Measurements from ENCODE around the gene CPXM1.
"Not testable (repeated sequence)": the region's sequence is repeated elsewhere in the genome, so short reads cannot be mapped to it uniquely, and the experiment has no call there.

Gene CPXM1

DNA sequence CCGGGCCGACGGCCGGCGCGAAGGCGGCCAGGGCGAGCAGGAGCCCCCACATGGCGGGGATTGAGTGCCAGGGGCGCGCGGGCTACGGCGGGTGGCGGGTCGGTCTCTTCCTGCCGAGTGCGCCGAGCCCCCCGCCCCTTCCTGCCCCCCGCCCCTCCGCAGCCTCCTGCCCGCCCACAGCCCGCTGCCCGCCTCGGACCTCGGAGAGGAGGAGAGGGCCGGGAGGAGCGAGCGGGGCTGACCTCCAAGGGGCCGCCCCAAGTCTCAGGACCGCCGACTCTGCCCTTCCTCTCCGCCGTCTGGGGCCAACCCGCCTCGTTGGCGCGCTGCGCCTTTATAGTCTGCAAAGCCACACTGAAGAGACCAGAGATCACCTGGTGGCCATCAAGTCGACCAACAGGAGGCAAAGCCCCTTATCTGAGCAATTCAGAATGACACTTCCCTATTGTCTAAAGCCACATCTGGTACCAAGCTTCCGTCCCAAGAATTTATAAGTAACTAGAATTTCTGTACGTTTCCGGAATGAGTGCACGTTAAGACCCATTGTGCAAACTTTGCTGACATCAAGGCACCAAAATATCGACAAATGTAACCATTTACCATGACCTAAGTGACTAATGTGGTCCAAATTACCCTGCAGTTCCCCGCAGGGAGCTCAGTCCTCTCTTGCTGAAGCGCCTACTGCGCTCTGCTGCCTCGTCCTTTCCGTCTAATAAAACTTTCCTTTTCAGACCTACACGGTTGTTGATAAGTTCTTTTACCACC is at the start of gene CPXM1:
Gene CPXM1, minus strand, starts transcription at position 107 of the 765 bp plus-strand sequence. Its CDS starts 55 bp downstream, at position 52.
- peak; percentile 51 for DNase-seq (ENCODE audit: low read depth, low spot score)

DNA sequence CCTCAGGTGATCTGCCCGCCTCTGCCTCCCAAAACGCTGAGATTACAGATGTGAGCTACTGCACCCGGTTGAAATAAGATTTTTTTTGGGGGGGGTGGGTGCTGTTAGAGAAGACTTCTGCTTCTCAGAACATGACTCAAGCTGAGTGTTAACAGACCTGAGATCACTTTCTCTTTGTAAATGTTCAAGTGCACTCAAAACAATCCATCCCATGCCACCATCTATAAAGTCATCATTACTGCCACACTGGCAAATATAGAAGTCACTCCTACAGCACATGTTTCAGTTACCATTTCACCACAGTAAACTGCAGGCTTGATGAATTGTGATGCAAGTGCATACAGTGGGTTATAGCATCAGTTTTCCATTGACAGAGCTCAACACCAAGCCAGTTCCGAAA is 49.1 kb upstream of the CPXM1 start:
- no peak for DNase-seq (ENCODE audit: low read depth, low spot score)

- DNase-seq (ENCODE audit: low read depth, low spot score): no peak
Measured at GRCh38 chr20:2847802-2848201, 47.4 kb upstream of the CPXM1 start.

GRCh38 chr20:2846698-2847097 is 46.3 kb upstream of the CPXM1 start:
- DNase-seq (ENCODE audit: low read depth, low spot score): no peak

GRCh38 chr20:2845607-2846006 is 45.2 kb upstream of the CPXM1 start:
- DNase-seq (ENCODE audit: low read depth, low spot score): no peak

DNA sequence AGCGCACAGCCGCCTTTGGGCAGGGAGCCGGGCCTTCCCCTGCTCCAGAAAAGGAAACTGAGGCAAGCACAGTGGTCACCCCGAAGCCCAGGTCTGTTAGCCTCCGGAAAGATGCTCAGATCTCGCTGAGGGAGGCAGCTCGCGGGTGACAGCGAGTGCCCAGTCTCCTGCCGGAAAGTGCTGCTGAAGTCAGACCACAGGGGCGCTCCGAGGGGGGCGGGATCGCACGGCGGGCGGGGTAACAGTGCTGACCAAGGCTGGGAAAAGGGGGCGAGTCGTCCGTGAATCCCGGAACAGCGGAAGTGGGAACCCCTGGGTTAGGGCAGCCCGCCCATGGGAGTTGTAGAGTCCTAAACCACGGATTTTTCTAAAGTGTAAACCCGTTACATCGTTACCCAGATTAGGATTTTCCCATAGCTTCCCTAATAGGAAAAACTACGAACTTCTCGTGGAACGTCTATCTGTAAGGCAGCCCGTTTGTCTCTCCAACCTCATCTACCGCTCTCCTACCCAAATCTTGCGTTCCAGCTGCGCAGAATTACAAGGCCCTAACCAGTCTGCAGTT is 40.6 kb upstream of the CPXM1 start:
- peak; percentile 71 for DNase-seq (ENCODE audit: low read depth, low spot score)

DNA sequence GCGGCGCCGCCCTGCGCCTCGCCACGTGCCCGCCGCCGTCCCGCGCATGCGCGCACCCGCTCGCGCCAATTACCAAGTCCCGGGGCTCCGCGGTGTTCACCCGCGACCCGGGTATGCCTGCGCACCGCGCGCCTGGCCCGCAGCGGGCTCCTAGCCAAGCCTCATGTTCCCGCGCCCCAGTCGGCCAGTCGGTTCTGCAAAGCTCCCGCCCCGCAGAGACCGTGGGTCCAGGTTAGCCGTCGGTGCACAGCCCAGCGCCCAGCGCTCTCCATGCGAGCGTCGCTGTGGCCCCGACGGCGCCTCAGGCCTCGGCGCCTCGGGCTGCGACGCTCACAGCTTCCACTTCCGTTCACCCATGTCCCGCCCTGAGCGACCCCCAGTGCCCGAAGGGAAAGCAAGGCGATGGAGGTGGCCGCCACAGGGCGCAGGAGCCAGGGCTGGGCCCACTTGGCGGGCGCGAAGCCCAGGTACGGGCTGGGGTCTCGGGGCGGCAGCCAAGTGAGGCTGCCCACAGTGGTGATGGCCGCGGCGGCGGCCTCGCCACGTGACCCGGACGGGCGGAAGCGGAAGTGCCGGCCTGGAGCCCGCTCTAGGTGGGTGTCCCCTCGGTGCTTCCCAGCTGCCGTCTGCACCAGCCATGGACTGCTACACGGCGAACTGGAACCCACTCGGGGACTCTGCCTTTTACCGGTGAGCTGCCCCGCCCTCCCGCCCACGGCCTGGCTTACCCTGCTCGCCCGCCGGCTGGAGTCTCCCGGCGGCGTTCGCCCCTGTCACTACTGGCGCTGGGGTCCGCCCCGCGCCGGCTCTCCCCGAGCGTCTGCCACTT is 39.9 kb upstream of the CPXM1 start, which contains the start of the genes PCED1A and VPS16:
Gene PCED1A, minus strand, starts transcription at position 518 of the 829 bp plus-strand sequence. CDS start 743 bp downstream, outside the sequence.
Gene VPS16, plus strand, starts transcription at position 608 of the 829 bp plus-strand sequence. Its CDS starts 30 bp downstream, at position 638.
- DNase-seq (ENCODE audit: low read depth, low spot score): peak; percentile 96

DNA sequence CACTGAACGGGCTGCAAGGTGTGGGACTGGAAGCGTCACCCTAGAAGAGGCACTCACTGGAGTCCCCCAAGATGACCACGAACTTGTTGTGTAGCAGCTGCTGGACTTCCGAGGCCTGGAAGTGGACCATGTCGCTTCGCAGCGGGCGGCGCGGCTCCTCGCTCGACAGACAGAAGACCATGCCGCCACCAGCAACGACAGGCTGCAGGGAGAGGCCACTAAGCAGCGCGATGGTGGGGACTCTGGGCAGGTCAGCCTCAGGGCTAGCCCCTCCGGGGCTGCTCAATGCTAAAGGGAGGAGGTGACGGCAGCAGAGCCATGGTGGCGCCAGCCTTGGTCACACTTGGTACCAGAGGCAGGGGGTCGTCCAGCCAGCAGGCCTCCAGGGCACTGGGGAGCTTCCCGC is 39.3 kb upstream of the CPXM1 start:
- DNase-seq (ENCODE audit: low read depth, low spot score): no peak

GRCh38 chr20:2838847-2839671 is 38.6 kb upstream of the CPXM1 start:
- no peak for DNase-seq (ENCODE audit: low read depth, low spot score)

DNA sequence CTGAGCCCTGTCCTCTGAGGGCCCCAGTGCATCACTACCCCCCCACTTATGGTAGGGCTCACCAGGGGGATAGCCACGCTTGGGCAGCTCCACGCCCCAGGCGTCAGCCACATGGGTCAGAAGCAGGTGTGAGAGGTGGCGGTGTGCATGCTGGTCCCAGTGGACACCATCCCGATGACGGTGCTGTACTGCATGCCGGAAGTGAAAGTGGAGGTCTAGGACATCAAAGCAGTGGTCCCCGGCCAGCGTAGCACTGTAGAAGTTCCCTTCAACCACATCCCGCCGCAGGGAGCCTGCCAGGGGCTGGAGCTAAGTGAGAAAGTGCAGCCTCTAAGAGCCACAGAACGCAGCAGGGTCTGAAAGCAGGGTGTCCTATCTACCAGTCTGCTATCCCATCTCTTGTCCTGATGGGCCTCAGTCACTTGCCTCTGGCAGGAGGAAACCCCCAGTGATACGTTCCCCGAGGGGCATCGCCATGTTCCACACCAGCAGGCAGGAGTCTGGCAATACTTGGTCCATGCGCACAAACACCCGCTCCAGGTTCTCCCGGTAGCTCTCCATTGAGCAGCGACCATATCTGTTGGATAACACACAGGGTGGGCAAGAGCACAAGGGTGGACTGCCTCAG is 37.9 kb upstream of the CPXM1 start:
- no peak for DNase-seq (ENCODE audit: low read depth, low spot score)

DNA sequence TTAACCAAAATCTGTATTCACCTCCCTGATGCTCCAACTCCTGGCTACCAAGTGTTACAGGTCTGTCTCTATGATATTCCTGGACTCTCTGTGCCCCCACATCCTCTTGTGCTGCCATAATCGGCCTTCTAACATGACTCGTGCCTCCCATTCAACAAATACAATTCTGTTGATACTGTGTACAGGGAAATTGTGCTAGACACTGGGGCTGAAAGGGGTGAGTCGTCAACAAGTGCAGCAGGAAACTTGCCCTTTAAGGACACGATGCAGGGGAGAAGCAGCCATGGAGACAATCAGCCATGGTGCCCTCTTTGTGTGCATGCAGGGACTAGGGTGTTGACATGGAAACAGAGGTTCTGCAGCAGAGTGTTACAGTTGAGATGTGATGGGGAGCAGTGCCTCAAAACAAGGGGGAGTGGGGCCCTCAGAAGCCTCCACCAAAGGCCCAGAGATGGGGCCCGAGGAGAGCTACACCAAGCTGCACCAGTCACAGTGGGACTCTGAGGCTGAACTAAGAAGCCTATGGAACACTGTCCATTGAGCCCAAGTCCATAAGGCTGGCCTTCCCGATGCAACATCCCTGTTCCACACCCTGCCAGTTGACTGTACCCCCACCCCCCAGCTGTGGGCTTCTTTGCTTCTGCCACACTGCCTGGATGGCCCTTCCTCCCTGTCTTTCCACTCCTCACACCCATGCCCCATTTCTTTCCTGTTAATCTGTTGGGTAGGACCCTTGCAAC is 37.0 kb upstream of the CPXM1 start:
- no peak for DNase-seq (ENCODE audit: low read depth, low spot score)

DNA sequence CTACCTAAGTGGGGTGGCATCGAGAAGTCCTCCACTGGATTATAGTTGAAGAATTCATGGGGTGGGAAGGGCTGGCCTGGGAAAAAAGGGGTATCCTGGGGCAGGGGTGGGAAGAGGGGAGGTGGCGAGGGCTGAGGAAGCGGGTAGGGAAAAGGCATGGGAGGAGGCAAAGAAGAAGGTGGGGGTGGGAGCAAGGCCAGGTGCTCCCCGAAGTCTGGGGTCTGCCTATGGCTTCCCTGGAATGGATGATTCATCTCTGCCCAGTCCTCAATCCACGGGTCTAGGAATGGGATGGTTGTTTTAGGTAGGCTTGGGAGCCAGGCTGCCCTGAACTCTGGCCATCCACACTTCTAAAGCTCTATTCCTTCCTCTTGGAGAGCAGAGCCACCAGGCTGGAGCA is 35.6 kb upstream of the CPXM1 start:
- no peak for DNase-seq (ENCODE audit: low read depth, low spot score)

- no peak for DNase-seq (ENCODE audit: low read depth, low spot score)
Measured at GRCh38 chr20:2835331-2835796, 34.9 kb upstream of the CPXM1 start.

GRCh38 chr20:2834401-2835110 is 34.1 kb upstream of the CPXM1 start:
- no peak for DNase-seq (ENCODE audit: low read depth, low spot score)

DNA sequence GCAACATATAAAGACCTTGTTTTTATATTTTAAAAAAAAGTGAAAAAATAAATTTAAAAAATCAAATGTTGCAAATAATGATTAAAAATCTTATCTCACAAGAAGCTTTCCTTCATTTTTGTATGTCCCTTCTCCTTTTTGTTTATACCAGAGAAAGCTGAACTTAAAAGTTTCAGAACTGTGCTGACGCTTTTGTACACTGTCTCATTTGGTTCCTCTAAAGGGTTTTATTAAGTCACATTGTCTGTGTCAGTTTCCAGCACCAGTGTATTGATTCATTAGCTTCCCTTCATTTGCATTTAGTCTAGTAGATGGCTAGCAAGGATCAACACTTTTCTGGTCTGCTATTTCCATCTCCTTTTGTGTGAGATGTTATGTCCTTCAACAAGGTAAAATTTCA is 33.3 kb upstream of the CPXM1 start:
- no peak for DNase-seq (ENCODE audit: low read depth, low spot score)

GRCh38 chr20:2831206-2831605 is 30.8 kb upstream of the CPXM1 start:
- not testable (repeated sequence) for DNase-seq (ENCODE audit: low read depth, low spot score)

- no peak for DNase-seq (ENCODE audit: low read depth, low spot score)
Measured at GRCh38 chr20:2829376-2829775, 28.9 kb upstream of the CPXM1 start.

DNA sequence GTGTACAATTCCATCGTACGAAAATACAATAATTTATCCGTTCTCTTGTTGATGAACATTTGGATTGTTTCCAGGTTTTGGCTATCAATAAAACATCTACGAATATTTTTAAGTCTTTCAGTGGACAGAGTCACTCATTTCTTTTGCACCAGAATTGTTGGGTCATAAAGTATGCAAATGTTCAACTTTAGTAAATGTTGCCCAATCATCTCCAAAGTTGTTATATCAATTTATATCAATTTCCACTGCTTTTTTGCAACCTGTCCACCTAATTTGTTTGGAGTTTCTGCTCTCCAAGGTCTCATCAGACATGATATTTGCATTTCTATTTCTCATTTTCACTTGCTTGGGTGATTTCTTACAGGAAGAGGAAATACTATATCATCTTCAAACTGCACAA is 26.2 kb upstream of the CPXM1 start:
- DNase-seq (ENCODE audit: low read depth, low spot score): no peak

- no peak for DNase-seq (ENCODE audit: low read depth, low spot score)
Measured at GRCh38 chr20:2825761-2826160, 25.3 kb upstream of the CPXM1 start.

All from astrocyte of the hippocampus (primary cell).